ENCODE results near the gene SIRT7. TPM values are rescaled to one million over a fixed set of nuclear protein-coding genes. Genes with fewer than 3 reads are reported as not detected.
A peak's percentile ranks its signal among the peaks of the same experiment; 100 is the strongest.
"Not testable (repeated sequence)": the region's sequence is repeated elsewhere in the genome, so short reads cannot be mapped to it uniquely, and the experiment has no call there.

The SIRT7 gene
- total RNA-seq, 1 donor from 2014 or later = 9.1 TPM

DNA sequence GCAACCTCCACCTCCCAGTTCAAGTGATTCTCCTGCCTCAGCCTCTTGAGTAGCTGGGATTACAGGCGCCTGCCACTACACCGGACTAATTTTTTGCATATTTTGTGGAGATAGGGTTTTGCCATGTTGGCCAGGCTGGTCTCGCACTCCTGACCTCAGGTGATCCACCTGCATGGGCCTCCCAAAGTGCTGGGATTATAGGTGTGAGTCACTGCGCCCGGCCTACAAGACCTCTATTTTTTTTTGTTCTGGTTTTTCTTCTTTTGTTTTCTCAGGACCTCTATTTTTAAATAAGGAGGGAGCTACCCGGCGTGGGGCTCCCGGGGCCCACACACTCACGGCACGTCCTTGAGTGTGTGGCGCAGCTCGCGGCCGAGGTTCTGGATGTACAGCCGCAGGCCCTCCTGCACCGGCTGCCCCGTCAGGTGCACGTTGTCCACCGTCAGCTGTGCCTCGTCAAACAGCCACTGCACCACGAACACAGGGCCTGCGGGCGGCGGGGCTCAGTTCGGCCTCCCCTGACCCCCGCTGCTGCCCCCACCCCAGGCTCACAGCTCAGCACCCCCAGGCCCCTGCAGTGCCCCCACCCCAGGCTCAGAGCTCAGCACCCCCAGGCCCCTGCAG lies 37.2 kb upstream of the SIRT7 start:
- DNase-seq = no peak

GRCh38 chr17:81954131-81955057 lies 36.4 kb upstream of the SIRT7 start:
- DNase-seq = no peak

DNA sequence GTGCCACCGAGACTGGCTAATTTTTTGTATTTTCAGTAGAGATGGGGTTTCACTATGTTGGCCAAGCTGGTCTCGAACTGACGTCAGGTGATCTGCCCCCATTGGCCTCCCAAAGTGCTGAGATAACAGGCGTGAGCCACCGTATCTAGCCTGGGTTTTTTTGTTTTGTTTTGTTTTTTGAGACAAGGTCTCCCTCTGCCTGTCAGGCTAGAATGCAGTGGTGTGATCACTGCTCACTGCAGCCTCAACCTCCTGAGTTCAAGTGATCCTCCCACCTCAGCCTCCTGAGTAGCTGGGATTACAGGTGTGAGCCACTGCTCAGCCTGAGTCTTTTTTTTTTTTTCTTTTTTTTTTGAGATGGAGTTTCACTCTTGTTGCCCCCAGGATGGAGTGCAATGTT lies 35.5 kb upstream of the SIRT7 start:
- not testable (repeated sequence) for DNase-seq

GRCh38 chr17:81952792-81953228 lies 34.8 kb upstream of the SIRT7 start:
- DNase-seq = no peak

- no peak for DNase-seq
These were observed 34.1 kb upstream of the SIRT7 start for GRCh38 chr17:81951785-81952684.

GRCh38 chr17:81950501-81950900 lies 32.5 kb upstream of the SIRT7 start:
- no peak for DNase-seq

DNA sequence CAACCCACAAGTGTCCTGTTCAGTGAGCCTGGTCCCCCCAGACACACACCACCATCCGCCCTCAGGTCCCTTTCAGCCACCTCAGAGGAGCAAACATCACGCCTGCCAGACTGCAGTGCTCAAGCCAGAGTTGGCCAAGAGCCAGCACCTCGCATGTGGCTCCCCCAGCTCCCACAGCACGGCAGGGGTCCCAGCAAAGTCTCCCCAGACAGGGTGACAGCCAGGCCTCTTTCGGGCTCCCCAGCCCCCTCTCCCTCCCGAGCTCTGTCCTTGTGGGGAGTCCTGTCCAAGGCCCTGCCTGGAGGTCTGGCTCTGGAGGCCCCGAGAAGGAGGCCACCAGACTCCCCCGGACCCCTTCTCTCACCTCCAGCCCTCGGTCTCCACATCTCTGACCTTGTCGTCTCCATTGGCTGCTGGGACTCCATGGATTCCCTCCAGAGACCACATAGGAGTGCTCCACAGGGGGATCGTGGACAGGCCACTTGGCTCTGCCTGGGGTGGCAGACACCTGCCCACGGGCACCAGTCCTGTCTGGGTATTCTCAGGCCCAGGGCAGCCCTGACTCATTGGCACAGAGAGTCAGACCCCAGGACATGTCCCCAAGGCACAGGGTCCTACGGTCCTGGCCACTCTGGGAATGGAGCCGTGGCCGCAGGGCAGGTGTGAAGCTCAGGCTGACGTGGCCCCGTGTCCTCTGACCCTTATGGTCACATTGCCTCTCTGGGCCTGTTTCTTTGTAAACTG lies 30.8 kb upstream of the SIRT7 start:
- no peak for DNase-seq

DNA sequence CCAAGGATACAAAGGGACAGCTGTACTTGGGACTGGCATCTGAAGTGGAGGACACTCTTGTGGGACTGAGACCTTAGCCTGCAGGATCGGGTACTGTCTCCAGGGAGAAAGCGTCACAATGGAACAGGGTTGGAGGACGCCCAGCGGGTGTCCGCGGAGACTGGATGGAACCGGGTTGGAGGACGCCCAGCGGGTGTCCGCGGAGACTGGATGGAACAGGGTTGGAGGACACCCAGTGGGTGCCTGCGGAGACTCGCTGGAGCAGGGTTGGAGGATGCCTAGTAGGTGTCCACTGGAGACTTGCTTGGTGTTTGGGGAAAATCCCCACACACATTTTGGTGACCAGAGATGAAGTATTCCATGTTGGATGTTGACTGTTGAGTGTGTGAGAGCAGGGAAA lies 29.2 kb upstream of the SIRT7 start, which contains the start of gene MYADML2:
Gene MYADML2 (minus strand): TSS at position 45 of the 400 bp plus-strand sequence. CDS start 5,492 bp downstream, outside the sequence.
- DNase-seq = no peak

DNA sequence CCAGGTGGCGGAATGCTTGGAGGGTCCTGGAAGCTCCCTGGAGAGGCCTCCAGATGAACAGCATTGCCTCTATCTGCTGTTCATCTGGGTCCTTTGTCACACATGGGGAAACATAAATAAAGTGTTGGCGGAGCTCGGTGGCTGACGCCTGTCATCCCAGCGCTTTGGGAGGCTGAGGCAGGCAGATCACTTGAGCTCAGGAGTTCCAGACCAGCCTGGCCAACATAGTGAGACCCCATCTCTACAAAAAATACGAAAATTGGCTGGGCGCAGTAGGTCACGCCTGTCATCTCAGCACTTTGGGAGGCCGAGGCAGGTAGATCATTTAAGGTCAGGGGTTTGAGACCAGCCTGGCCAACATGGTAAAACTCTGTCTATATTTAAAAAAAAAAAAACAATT lies 26.9 kb upstream of the SIRT7 start:
- DNase-seq = no peak

DNA sequence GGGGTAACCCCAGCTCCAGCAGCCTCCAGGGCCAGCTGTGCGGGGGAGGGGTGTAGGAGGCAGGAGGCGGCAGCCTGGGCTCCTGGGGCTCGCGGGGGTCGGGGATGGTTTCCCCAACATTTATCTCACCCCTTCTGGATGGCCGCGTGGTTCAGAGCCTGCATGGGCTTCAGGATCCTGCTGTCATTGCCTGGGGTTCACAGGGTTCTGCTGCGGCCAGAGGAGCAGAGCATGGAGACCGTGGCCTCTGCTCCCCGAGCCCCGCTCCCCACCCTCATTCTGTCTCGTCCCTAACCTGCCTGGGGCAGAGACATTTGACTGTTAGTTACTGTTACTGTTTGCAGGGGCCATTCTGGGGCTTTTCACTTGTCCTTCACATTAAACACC lies 24.2 kb upstream of the SIRT7 start:
- DNase-seq = no peak

GRCh38 chr17:81941484-81942166 lies 23.6 kb upstream of the SIRT7 start:
- peak; percentile 89 for DNase-seq

GRCh38 chr17:81940538-81941483 lies 22.8 kb upstream of the SIRT7 start:
- DNase-seq = no peak

DNA sequence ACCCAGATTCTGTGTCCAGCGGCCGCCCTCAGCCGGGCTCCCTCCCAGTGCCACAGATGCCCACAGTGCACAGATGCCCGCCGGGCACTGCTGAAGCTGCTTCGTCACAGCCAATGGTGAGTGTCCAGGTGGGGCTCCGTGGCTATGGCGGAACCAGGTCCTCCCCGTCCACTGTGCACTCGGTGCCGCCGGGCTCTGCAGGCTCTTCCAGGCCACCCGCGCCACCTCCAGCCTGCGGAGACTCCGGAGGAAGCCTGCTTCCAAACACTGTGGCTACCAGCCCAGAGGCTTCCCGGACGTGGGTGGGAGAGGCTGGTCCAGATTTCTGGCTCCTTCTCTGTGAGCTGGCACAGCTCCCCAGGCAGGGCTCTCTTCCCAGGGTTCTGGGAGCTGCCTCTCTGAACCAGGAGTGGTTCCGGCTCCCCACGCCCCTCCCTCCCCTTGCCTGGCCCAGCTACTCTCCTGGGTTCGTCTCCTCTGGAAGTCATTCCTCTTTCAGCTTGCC lies 22.0 kb upstream of the SIRT7 start:
- DNase-seq = no peak

GRCh38 chr17:81939218-81939617 lies 21.2 kb upstream of the SIRT7 start:
- DNase-seq = no peak

DNA sequence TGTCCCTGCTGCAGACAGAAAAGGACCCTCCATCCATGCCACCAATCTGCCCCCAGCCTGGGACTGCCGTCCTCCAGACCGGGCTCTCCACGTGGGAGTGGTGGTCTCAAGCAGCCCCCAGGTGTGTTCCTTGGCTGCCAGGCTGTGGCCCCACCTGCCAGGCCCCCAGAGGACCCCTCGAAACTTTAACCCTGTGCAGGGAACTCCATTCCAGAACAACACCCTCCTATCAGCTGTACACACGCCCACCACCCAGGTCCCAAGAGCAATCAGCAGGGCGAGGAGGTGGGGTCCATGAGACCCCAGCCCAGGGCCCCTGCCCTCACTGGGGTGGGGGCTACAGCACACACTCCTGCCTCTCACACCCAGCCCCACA lies 17.7 kb upstream of the SIRT7 start:
- no peak for DNase-seq

DNA sequence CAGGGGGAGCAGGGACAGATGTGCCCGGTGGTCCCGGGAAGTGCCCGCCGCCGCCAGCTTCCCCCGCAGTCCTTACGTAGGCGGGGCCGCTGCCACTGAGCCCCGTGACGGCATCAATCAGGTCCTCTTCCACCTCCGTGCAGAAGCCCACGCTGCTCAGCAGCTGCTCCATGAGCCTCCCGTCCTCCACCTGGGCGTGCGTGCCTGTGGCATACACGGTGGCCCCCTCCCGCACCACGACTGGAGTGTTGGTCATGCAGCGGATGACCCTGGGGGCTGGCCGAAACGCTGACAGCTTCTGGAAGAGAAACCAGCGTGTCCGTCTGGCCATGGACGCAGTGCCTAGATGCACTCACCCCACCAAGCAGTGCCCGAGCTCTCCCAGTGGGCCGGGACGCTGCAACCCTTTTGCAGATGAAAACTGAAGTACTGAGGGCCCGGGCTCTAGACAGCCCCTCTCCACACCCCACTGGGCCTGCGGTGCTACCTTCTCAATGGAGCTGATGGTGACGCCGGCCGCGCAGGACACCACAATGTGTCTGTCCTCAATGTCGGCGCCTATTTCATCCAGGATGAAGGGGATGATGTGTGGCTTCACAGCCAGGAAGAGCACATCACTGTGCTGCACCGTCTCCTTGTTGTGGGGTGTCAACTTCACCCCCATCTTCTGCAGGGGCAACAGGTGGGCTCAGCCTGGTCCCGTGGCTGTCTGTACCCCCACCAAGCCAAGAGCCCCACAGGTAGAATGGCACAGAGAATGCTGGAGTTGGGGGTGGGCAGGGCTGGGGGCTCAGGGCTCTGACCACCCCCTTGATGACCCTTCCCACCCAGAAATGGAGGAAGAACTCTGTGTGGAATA lies 17.1 kb upstream of the SIRT7 start:
- no peak for DNase-seq

GRCh38 chr17:81934098-81934757 lies 16.3 kb upstream of the SIRT7 start:
- no peak for DNase-seq

- DNase-seq = no peak
These were observed 15.3 kb upstream of the SIRT7 start for GRCh38 chr17:81933178-81933699.
